ENCODE results near the gene BBS2.

DNA sequence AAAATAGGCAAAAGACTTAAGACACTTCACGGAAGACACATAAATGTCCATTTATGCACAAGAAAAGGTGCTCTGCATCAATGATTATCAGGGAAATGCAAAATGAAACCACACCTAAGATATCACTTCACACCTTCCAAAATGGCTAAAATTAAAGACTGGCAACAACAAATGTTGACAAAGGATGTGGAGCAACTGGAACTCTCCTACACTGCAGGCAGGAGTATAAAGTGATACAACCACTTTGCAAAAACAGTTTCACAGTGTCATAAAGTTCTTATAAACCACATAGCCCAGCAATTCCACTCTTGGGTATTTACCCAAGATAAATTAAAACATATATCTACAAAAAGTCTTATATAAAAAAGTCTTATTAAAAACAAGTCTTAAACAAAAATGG is 7.8 kb downstream of the BBS2 start:
- TF ChIP-seq CTCF (IDR thresholded peaks at IDR 0.05) (no peak), EP300 (IDR thresholded peaks at IDR 0.05) (no peak), SMC3 (IDR thresholded peaks at IDR 0.05) (no peak), FOSL2 (IDR thresholded peaks at IDR 0.05) (no peak), FOSL2 (CRISPR knock-in tag; IDR thresholded peaks at IDR 0.05) (no peak), POLR2A (IDR thresholded peaks at IDR 0.05; ENCODE audit: low read length) (no peak), NPAS2 (CRISPR knock-in tag; IDR thresholded peaks at IDR 0.05; ENCODE audit: borderline replicate concordance) (no peak), REST (IDR thresholded peaks at IDR 0.05) (no peak), HDAC2 (IDR thresholded peaks at IDR 0.05) (no peak), ZFP36 (IDR thresholded peaks at IDR 0.05; ENCODE audit: borderline replicate concordance, partially characterized antibody) (peak; percentile 44)
- TF ChIP-seq, protein P1, sequence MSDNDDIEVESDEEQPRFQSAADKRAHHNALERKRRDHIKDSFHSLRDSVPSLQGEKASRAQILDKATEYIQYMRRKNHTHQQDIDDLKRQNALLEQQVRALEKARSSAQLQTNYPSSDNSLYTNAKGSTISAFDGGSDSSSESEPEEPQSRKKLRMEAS (IDR thresholded peaks at IDR 0.05) = no peak

Measured in A549 (cell line).